HepG2 (cell line): ENCODE measurements around the gene CCM2L. TPM values are rescaled to one million over a fixed set of nuclear protein-coding genes. Genes with fewer than 3 reads are reported as not detected.
A peak's percentile ranks its signal among the peaks of the same experiment; 100 is the strongest.

ENCODE experiments used
- ELF3 ChIP-seq: IDR thresholded peaks from 2 replicates; pipeline ENCODE4 v1.6.1; 2016; ENCODE audit warnings: missing genetic modification reagents, missing compliant biosample characterization
- FOXP1 ChIP-seq, 2 experiments: fragments of 450-650 bp in 1 of 2; IDR thresholded peaks; 2 replicates each; pipeline ENCODE4 v1.6.1; 2017 to 2018; ENCODE audit warnings: antibody characterized with exemption in 1 of 2
- KLF16 ChIP-seq, 2 experiments: sonication (generic) in 1 of 2; formaldehyde crosslinking in 1 of 2; IDR thresholded peaks; 2 replicates each; pipeline versions ENCODE4 v1.6.1 to v1.8.0; 2016 to 2023; ENCODE audit warnings: missing genetic modification reagents in 2 of 2, missing compliant biosample characterization in 1 of 2
- NR3C1 ChIP-seq: sonication (generic); formaldehyde crosslinking; IDR thresholded peaks from 2 replicates; pipeline ENCODE4 v1.4.0; 2020; ENCODE audit warnings: missing genetic modification reagents
- PHF21A ChIP-seq: sonication (generic); formaldehyde crosslinking; IDR thresholded peaks from 2 replicates; pipeline ENCODE4 v1.5.0; 2020; ENCODE audit warnings: mild to moderate bottlenecking, missing genetic modification reagents
- SAP130 ChIP-seq: IDR thresholded peaks from 2 replicates; pipeline ENCODE4 v1.6.1; 2016; ENCODE audit warnings: low read depth
- TOE1 ChIP-seq: sonication (generic); formaldehyde crosslinking; IDR thresholded peaks from 2 replicates; pipeline ENCODE4 v1.4.0; 2020; ENCODE audit warnings: mild to moderate bottlenecking, missing genetic modification reagents
- ZNF12 ChIP-seq: sonication (generic); formaldehyde crosslinking; IDR thresholded peaks from 2 replicates; pipeline ENCODE4 v1.5.0; 2020; ENCODE audit warnings: missing genetic modification reagents
- ZNF460 ChIP-seq: sonication (generic); formaldehyde crosslinking; IDR thresholded peaks from 2 replicates; pipeline ENCODE4 v1.5.1; 2020; ENCODE audit warnings: missing genetic modification reagents, mild to moderate bottlenecking, borderline replicate concordance
- ZNF572 ChIP-seq: sonication (generic); formaldehyde crosslinking; IDR thresholded peaks from 2 replicates; pipeline ENCODE4 v1.5.1; 2020; ENCODE audit warnings: mild to moderate bottlenecking, missing genetic modification reagents
- ZNF788 ChIP-seq: sonication (generic); formaldehyde crosslinking; IDR thresholded peaks from 2 replicates; pipeline ENCODE4 v1.5.0; 2020; ENCODE audit warnings: mild to moderate bottlenecking, missing genetic modification reagents, borderline replicate concordance
- polyA plus RNA-seq, 8 experiments: library from polyadenylated mRNA; depleted of rRNA in 3 of 8; stranded (reverse) in 7 of 8; unstranded in 1 of 8; fragments of >200 nt; fragmentation: Illumina TruSeq in 4 of 8; extraction: Trizol in 4 of 8; gene quantifications; 2 replicates each; pipeline versions ENCODE4 v1.2.1 to v1.2.3, GENCODE V29; 2011 to 2016; ENCODE audit warnings: low read depth in 4 of 8, missing spikeins in 1 of 8, mixed read lengths in 1 of 8; ENCODE audit not compliant: insufficient read depth in 1 of 8
- total RNA-seq, 5 experiments: library from RNA; depleted of rRNA; stranded (reverse); fragments of >200 nt; fragmentation: Illumina TruSeq; extraction: Trizol; gene quantifications; 2 replicates each; pipeline ENCODE4 v1.2.3, GENCODE V29; 2016; ENCODE audit warnings: low read depth in 1 of 5
- TF ChIP-seq, protein P1 (sequence below): sonication (generic); formaldehyde crosslinking; IDR thresholded peaks from 2 replicates; pipeline ENCODE4 v1.8.1; 2023; ENCODE audit warnings: mild to moderate bottlenecking, missing genetic modification reagents
- TF ChIP-seq, protein P2 (sequence below): sonication (generic); formaldehyde crosslinking; IDR thresholded peaks from 2 replicates; pipeline ENCODE4 v1.4.0; 2020; ENCODE audit warnings: mild to moderate bottlenecking, missing genetic modification reagents, borderline replicate concordance
- TF ChIP-seq, protein P3 (sequence below): sonication (generic); formaldehyde crosslinking; conservative IDR thresholded peaks from 2 replicates; pipeline ENCODE4 v1.4.0; 2020; ENCODE audit warnings: missing genetic modification reagents
- TF ChIP-seq, protein P4 (sequence below): sonication (generic); formaldehyde crosslinking; IDR thresholded peaks from 2 replicates; pipeline ENCODE4 v1.5.1; 2020; ENCODE audit warnings: missing genetic modification reagents, mild to moderate bottlenecking, borderline replicate concordance
- TF ChIP-seq, protein P5 (sequence below): sonication (generic); formaldehyde crosslinking; IDR thresholded peaks from 2 replicates; pipeline ENCODE4 v1.8.0; 2022; ENCODE audit warnings: missing genetic modification reagents, mild to moderate bottlenecking, inconsistent platforms, borderline replicate concordance

Gene CCM2L
- total and polyA plus RNA-seq, 2 of the 13 experiments (the other 11 are each of a cell fraction or from before 2014, with no cell fraction given): 0.15 TPM; not detected in 1

DNA sequence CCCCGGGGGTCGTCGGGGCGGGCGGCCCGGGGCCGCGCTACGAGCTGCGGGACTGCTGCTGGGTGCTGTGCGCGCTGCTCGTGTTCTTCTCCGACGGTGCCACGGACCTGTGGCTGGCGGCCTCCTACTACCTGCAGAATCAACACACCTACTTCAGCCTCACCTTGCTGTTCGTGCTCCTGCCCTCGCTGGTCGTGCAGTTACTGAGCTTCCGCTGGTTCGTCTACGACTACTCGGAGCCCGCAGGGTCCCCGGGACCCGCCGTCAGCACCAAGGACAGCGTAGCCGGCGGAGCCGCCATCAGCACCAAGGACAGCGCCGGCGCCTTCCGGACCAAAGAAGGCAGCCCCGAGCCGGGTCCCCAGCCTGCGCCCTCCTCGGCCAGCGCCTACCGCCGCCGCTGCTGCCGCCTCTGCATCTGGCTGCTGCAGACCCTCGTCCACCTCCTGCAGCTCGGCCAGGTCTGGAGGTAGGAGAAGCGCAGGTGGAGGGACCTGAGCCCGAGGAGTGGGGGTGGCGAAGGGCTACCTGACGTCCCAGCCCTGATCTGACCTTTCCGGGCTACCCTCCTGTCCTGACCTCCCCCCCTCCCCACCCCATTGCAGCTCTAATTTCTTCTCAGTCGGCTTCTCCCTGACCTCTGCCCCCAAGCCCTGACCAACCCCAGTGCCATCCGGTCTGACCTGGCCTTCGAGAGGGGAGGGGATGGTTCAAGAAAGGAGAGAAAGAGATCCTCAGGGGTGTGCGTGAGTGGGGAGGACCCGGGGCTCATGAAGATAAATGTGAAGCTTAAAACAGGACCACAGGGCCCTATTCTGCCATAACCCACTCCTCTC lies 41.7 kb upstream of the CCM2L start (continued):
- TF ChIP-seq FOXP1 (IDR thresholded peaks at IDR 0.05): no peak
- peak; percentile 98 for TF ChIP-seq FOXP1 (CRISPR knock-in tag; IDR thresholded peaks at IDR 0.05)
- TF ChIP-seq NR3C1: peak; percentile 100
- TF ChIP-seq, protein P1, sequence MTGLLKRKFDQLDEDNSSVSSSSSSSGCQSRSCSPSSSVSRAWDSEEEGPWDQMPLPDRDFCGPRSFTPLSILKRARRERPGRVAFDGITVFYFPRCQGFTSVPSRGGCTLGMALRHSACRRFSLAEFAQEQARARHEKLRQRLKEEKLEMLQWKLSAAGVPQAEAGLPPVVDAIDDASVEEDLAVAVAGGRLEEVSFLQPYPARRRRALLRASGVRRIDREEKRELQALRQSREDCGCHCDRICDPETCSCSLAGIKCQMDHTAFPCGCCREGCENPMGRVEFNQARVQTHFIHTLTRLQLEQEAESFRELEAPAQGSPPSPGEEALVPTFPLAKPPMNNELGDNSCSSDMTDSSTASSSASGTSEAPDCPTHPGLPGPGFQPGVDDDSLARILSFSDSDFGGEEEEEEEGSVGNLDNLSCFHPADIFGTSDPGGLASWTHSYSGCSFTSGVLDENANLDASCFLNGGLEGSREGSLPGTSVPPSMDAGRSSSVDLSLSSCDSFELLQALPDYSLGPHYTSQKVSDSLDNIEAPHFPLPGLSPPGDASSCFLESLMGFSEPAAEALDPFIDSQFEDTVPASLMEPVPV (CRISPR knock-in tag): peak; percentile 100
- TF ChIP-seq, protein P2, sequence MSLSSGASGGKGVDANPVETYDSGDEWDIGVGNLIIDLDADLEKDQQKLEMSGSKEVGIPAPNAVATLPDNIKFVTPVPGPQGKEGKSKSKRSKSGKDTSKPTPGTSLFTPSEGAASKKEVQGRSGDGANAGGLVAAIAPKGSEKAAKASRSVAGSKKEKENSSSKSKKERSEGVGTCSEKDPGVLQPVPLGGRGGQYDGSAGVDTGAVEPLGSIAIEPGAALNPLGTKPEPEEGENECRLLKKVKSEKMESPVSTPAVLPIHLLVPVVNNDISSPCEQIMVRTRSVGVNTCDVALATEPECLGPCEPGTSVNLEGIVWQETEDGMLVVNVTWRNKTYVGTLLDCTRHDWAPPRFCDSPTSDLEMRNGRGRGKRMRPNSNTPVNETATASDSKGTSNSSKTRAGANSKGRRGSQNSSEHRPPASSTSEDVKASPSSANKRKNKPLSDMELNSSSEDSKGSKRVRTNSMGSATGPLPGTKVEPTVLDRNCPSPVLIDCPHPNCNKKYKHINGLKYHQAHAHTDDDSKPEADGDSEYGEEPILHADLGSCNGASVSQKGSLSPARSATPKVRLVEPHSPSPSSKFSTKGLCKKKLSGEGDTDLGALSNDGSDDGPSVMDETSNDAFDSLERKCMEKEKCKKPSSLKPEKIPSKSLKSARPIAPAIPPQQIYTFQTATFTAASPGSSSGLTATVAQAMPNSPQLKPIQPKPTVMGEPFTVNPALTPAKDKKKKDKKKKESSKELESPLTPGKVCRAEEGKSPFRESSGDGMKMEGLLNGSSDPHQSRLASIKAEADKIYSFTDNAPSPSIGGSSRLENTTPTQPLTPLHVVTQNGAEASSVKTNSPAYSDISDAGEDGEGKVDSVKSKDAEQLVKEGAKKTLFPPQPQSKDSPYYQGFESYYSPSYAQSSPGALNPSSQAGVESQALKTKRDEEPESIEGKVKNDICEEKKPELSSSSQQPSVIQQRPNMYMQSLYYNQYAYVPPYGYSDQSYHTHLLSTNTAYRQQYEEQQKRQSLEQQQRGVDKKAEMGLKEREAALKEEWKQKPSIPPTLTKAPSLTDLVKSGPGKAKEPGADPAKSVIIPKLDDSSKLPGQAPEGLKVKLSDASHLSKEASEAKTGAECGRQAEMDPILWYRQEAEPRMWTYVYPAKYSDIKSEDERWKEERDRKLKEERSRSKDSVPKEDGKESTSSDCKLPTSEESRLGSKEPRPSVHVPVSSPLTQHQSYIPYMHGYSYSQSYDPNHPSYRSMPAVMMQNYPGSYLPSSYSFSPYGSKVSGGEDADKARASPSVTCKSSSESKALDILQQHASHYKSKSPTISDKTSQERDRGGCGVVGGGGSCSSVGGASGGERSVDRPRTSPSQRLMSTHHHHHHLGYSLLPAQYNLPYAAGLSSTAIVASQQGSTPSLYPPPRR (CRISPR knock-in tag): peak; percentile 98
- peak; percentile 96 for TF ChIP-seq ZNF460 (CRISPR knock-in tag)
- TF ChIP-seq KLF16 (CRISPR knock-in tag; IDR thresholded peaks at IDR 0.05): peak; percentile 100
- TF ChIP-seq TOE1: peak; percentile 100
- TF ChIP-seq, protein P3, sequence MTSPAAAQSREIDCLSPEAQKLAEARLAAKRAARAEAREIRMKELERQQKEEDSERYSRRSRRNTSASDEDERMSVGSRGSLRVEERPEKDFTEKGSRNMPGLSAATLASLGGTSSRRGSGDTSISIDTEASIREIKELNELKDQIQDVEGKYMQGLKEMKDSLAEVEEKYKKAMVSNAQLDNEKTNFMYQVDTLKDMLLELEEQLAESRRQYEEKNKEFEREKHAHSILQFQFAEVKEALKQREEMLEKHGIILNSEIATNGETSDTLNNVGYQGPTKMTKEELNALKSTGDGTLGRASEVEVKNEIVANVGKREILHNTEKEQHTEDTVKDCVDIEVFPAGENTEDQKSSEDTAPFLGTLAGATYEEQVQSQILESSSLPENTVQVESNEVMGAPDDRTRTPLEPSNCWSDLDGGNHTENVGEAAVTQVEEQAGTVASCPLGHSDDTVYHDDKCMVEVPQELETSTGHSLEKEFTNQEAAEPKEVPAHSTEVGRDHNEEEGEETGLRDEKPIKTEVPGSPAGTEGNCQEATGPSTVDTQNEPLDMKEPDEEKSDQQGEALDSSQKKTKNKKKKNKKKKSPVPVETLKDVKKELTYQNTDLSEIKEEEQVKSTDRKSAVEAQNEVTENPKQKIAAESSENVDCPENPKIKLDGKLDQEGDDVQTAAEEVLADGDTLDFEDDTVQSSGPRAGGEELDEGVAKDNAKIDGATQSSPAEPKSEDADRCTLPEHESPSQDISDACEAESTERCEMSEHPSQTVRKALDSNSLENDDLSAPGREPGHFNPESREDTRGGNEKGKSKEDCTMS (CRISPR knock-in tag): peak; percentile 100
- TF ChIP-seq, protein P4, sequence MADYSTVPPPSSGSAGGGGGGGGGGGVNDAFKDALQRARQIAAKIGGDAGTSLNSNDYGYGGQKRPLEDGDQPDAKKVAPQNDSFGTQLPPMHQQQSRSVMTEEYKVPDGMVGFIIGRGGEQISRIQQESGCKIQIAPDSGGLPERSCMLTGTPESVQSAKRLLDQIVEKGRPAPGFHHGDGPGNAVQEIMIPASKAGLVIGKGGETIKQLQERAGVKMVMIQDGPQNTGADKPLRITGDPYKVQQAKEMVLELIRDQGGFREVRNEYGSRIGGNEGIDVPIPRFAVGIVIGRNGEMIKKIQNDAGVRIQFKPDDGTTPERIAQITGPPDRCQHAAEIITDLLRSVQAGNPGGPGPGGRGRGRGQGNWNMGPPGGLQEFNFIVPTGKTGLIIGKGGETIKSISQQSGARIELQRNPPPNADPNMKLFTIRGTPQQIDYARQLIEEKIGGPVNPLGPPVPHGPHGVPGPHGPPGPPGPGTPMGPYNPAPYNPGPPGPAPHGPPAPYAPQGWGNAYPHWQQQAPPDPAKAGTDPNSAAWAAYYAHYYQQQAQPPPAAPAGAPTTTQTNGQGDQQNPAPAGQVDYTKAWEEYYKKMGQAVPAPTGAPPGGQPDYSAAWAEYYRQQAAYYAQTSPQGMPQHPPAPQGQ (CRISPR knock-in tag): peak; percentile 100; the same call in 1 of the 2 replicates
- TF ChIP-seq PHF21A (CRISPR knock-in tag): peak; percentile 99
- TF ChIP-seq ZNF572 (CRISPR knock-in tag): peak; percentile 100
- peak; percentile 100 for TF ChIP-seq ZNF12 (CRISPR knock-in tag)
- peak; percentile 100 for TF ChIP-seq ELF3 (CRISPR knock-in tag)
- TF ChIP-seq, protein P5, sequence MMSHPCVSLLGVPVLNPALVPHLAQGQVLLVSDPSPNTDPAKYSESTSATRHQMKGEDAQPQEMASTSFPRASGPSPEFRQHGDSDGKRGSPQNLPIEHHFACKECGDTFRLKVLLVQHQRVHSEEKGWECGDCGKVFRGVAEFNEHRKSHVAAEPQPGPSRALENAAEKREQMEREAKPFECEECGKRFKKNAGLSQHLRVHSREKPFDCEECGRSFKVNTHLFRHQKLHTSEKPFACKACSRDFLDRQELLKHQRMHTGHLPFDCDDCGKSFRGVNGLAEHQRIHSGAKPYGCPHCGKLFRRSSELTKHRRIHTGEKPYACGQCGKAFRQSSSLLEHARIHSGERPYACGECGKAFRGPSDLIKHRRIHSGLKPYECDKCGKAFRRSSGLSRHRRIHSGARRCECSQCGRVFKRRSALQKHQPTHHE (CRISPR knock-in tag): peak; percentile 100
- peak; percentile 100 for TF ChIP-seq SAP130 (CRISPR knock-in tag)
- TF ChIP-seq ZNF788 (CRISPR knock-in tag): peak; percentile 100
